Spinal cord (tissue), 10 donors: ENCODE data around the gene ASAH2. TPM values are rescaled to one million over a fixed set of nuclear protein-coding genes. Genes with fewer than 3 reads are reported as not detected.

ENCODE experiments used
- DNase-seq, 6 donors: peaks; one replicate each; pipeline versions ENCODE4 v3.0.0 to v3.0.0-alpha.2; 2013 to 2015; ENCODE audit warnings: low spot score in 6 of 6, low read depth in 4 of 6
- H3K27ac ChIP-seq: one replicate; pipeline ENCODE4 v1.5.1; 2013; ENCODE audit warnings: low read depth, low read length, control low read depth
- H3K27me3 ChIP-seq: one replicate; pipeline ENCODE4 v1.6.1; 2013; ENCODE audit warnings: low read length; ENCODE audit not compliant: control insufficient read depth, insufficient read depth
- H3K36me3 ChIP-seq: one replicate; pipeline ENCODE4 v1.6.1; 2013; ENCODE audit warnings: low read length; ENCODE audit not compliant: control insufficient read depth, insufficient read depth
- H3K4me1 ChIP-seq: one replicate; pipeline ENCODE4 v1.6.1; 2013; ENCODE audit warnings: low read length; ENCODE audit not compliant: control insufficient read depth, insufficient read depth
- H3K4me3 ChIP-seq: one replicate; pipeline ENCODE4 v1.5.1; 2013; ENCODE audit warnings: low read depth, low read length, control low read depth
- H3K9me3 ChIP-seq: one replicate; pipeline ENCODE4 v1.6.1; 2013; ENCODE audit warnings: low read length; ENCODE audit not compliant: control insufficient read depth, insufficient read depth
- WGBS: methylation state at CpG from one replicate; pipeline ENCODE4 v1.1.5; 2013; ENCODE audit warnings: missing lambda C conversion rate; ENCODE audit not compliant: insufficient coverage; 5-methylcytosine and 5-hydroxymethylcytosine counted together
- polyA plus RNA-seq, 2 donors: library from polyadenylated mRNA; unstranded; fragments of 120-200 nt; gene quantifications; one replicate each; pipeline ENCODE4 v1.2.1, GENCODE V29; 2013; ENCODE audit not compliant: insufficient read length in 2 of 2
- total RNA-seq, 2 donors: library from RNA; depleted of rRNA in 1 of 2; stranded (reverse); fragments of 120-200 nt in 1 of 2; fragments of >200 nt in 1 of 2; gene quantifications; one replicate each; pipeline versions ENCODE4 v1.2.3 to v1.2.4, GENCODE V29; 2013 to 2014
- donor health status: healthy.

The ASAH2 gene
- total and polyA plus RNA-seq, 4 donors, result 2.5 to 6.1 (median 3.0) TPM

GRCh38 chr10:50216418-50216817 lies 34.9 kb downstream of the ASAH2 start:
- no peak overlapping the region for H3K27ac ChIP-seq
- no peaks in the 10 kb centered on the region for H3K36me3 ChIP-seq
- H3K4me1 ChIP-seq, result no peaks in the 10 kb centered on the region

GRCh38 chr10:50211670-50212069 lies 39.6 kb downstream of the ASAH2 start:
- Histone ChIP-seq H3K4me1 (no peaks in the 10 kb centered on the region), H3K4me3 (no peak overlapping the region), H3K9me3 (no peaks in the 10 kb centered on the region), H3K27me3 (no peaks in the 10 kb centered on the region), H3K36me3 (no peaks in the 10 kb centered on the region), H3K27ac (no peak overlapping the region)
- no peak for DNase-seq
- WGBS, result no CpG with 5 or more reads among the region's 3 CpGs

More at GRCh38 chr10:50216418-50216817, 34.9 kb downstream of the ASAH2 start:
- Histone ChIP-seq H3K4me3 (no peak overlapping the region), H3K9me3 (no peaks in the 10 kb centered on the region), H3K27me3 (no peaks in the 10 kb centered on the region)
- no peak for DNase-seq

- Histone ChIP-seq H3K36me3 (no peaks in the 10 kb centered on the region), H3K27me3 (no peaks in the 10 kb centered on the region), H3K4me1 (no peaks in the 10 kb centered on the region), H3K27ac (no peak overlapping the region), H3K4me3 (no peak overlapping the region), H3K9me3 (no peaks in the 10 kb centered on the region)
- DNase-seq, result no peak
Measured at GRCh38 chr10:50210876-50211275, 40.4 kb downstream of the ASAH2 start.

Other genes starting within 250 kb of the ASAH2 start
- gene WASHC2A, start 183.6 kb downstream of the ASAH2 start, total RNA-seq, result 10 to 100 TPM; 39.9 to 42.9 TPM
- 10 to 100 TPM; 37.4 to 39.8 TPM for gene WASHC2A, start 183.6 kb downstream of the ASAH2 start, polyA plus RNA-seq